HFFc6 (cell line): ENCODE measurements around the gene EPC1. TPM values are rescaled to one million over a fixed set of nuclear protein-coding genes. Genes with fewer than 3 reads are reported as not detected.

Experiments used
- DNase-seq: peaks from one replicate; pipeline ENCODE4 v3.0.0-alpha.2; 2018
- H3K27ac Mint-ChIP-seq: 2 replicates; pipeline ENCODE4 v1.8.0; 2020; ENCODE audit warnings: mild to moderate bottlenecking, mixed read lengths
- H3K27me3 Mint-ChIP-seq: 2 replicates; pipeline ENCODE4 v1.8.0; 2021; ENCODE audit warnings: mild to moderate bottlenecking, moderate library complexity, mixed read lengths; ENCODE audit not compliant: insufficient read depth
- H3K36me3 Mint-ChIP-seq: 2 replicates; pipeline ENCODE4 v1.8.0; 2021; ENCODE audit warnings: low read depth, mixed read lengths
- H3K4me1 Mint-ChIP-seq: 2 replicates; pipeline ENCODE4 v1.8.0; 2020; ENCODE audit warnings: low read depth, mixed read lengths
- H3K4me3 Mint-ChIP-seq: 2 replicates; pipeline ENCODE4 v1.8.0; 2020; ENCODE audit warnings: mild to moderate bottlenecking, moderate library complexity, mixed read lengths
- H3K9me3 Mint-ChIP-seq: 2 replicates; pipeline ENCODE4 v1.8.0; 2020; ENCODE audit warnings: mild to moderate bottlenecking, mixed read lengths
- CTCF ChIP-seq: fragments of 200-600 bp; sonication (generic); IDR thresholded peaks from 2 replicates; pipeline ENCODE4 v1.5.0; 2021; ENCODE audit warnings: antibody characterized with exemption, mild to moderate bottlenecking
- total RNA-seq, 6 experiments: library from RNA; stranded (reverse); fragmentation: NEBNext Ultra II Directional; extraction: Animal tissue kit (Norgen Biotek cat#: 25700); gene quantifications; 2 replicates in 1 of 6; 3 replicates in 5 of 6; pipeline ENCODE4 v1.2.3, GENCODE V29; 2021

EPC1 gene
- total RNA-seq, 6 experiments from 2014 or later: 16.5 to 19.3 (median 17.5) TPM

- TF ChIP-seq CTCF: no peak
- H3K27ac Mint-ChIP-seq: no peak overlapping the region
- DNase-seq: no peak
- no peak overlapping the region for H3K4me3 Mint-ChIP-seq
- H3K9me3 Mint-ChIP-seq: no peaks in the 10 kb centered on the region
- peaks cover 74% of the 10 kb centered on the region for H3K4me1 Mint-ChIP-seq
- no peaks in the 10 kb centered on the region; the same call in 1 of the 2 replicates for H3K36me3 Mint-ChIP-seq
- no peaks in the 10 kb centered on the region for H3K27me3 Mint-ChIP-seq
Measured at GRCh38 chr10:32330214-32330613, 16.7 kb downstream of the EPC1 start.

GRCh38 chr10:32329061-32329460, 17.9 kb downstream of the EPC1 start:
- TF ChIP-seq CTCF: no peak
- H3K4me3 Mint-ChIP-seq: no peak overlapping the region
- no peaks in the 10 kb centered on the region for H3K9me3 Mint-ChIP-seq
- H3K36me3 Mint-ChIP-seq: no peaks in the 10 kb centered on the region; the same call in 1 of the 2 replicates
- H3K27me3 Mint-ChIP-seq: no peaks in the 10 kb centered on the region
- peaks cover 72% of the 10 kb centered on the region for H3K4me1 Mint-ChIP-seq
- no peak overlapping the region for H3K27ac Mint-ChIP-seq
- no peak for DNase-seq

- Mint-ChIP-seq H3K4me1 (peaks cover 67% of the 10 kb centered on the region), H3K36me3 (no peaks in the 10 kb centered on the region; the same call in 1 of the 2 replicates), H3K4me3 (no peak overlapping the region), H3K9me3 (no peaks in the 10 kb centered on the region), H3K27me3 (no peaks in the 10 kb centered on the region), H3K27ac (no peak overlapping the region)
- TF ChIP-seq CTCF: no peak
- DNase-seq: no peak
Measured at GRCh38 chr10:32328499-32328898, 18.5 kb downstream of the EPC1 start.

GRCh38 chr10:32327364-32327691, 19.6 kb downstream of the EPC1 start:
- no peak for TF ChIP-seq CTCF
- Mint-ChIP-seq H3K27ac (peak overlapping the region; percentile 32; the same call in 1 of the 2 replicates), H3K4me1 (peaks cover 60% of the 10 kb centered on the region), H3K9me3 (no peaks in the 10 kb centered on the region), H3K4me3 (no peak overlapping the region), H3K27me3 (no peaks in the 10 kb centered on the region), H3K36me3 (no peaks in the 10 kb centered on the region)
- DNase-seq: no peak

GRCh38 chr10:32326680-32327363, 20.1 kb downstream of the EPC1 start:
- Mint-ChIP-seq H3K4me1 (peaks cover 57% of the 10 kb centered on the region), H3K36me3 (peaks cover 1% of the 10 kb centered on the region; the same call in 1 of the 2 replicates), H3K27ac (peak overlapping the region; percentile 32), H3K9me3 (no peaks in the 10 kb centered on the region), H3K27me3 (no peaks in the 10 kb centered on the region), H3K4me3 (no peak overlapping the region)
- no peak for DNase-seq
- TF ChIP-seq CTCF: no peak
